D721Med (cell line): ENCODE data around the gene NOL4L.

ENCODE experiments used
- DNase-seq: peaks from one replicate; pipeline ENCODE4 v3.0.0; 2011; ENCODE audit warnings: low spot score; ENCODE audit not compliant: insufficient read length
- FAIRE-seq: peaks from 2 replicates; lab custom pipeline; 2011; peaks lifted over from hg19 to GRCh38; lab: Jason Lieb, UNC
- TF ChIP-seq, protein P1 (sequence below): IDR thresholded peaks from 2 replicates; pipeline ENCODE4 v1.5.1; 2012; ENCODE audit warnings: mild to moderate bottlenecking, control low read depth; ENCODE audit not compliant: insufficient read depth; ENCODE audit errors: missing control alignments

Gene NOL4L

DNA sequence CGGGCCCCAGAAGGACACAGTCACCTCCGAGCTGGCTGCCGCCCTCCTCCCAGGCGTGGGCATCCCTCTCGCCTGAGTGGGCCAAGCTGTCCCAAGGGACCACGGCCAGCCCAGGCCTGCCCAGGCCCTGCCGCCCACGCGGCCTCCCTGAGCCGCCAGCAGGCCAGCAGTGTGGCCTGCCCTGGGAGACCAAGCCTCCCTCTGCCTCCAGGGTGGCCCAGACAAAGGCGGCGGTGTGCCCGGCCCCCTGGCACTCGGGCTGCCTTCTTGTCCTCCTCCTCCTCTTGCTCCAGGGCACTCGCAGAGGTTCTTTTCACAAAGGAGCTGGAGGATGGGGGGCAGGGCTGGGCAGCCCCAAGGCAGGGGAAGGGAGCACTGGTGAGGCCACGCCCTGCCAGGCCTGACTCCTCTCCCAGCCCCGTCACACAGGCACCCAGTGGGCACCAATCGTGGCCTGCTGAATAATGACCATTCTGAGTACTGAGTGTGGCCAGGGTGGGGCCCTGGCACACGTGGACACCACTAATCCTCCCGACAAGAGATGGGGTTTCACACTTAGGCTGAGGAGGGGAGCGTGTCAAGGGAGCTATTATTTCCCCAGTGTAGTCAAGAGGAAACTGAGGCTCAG is 25.3 kb downstream of the NOL4L start:
- TF ChIP-seq, protein P1, sequence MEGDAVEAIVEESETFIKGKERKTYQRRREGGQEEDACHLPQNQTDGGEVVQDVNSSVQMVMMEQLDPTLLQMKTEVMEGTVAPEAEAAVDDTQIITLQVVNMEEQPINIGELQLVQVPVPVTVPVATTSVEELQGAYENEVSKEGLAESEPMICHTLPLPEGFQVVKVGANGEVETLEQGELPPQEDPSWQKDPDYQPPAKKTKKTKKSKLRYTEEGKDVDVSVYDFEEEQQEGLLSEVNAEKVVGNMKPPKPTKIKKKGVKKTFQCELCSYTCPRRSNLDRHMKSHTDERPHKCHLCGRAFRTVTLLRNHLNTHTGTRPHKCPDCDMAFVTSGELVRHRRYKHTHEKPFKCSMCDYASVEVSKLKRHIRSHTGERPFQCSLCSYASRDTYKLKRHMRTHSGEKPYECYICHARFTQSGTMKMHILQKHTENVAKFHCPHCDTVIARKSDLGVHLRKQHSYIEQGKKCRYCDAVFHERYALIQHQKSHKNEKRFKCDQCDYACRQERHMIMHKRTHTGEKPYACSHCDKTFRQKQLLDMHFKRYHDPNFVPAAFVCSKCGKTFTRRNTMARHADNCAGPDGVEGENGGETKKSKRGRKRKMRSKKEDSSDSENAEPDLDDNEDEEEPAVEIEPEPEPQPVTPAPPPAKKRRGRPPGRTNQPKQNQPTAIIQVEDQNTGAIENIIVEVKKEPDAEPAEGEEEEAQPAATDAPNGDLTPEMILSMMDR = no peak
- DNase-seq (no peak), FAIRE-seq (no peak)

DNA sequence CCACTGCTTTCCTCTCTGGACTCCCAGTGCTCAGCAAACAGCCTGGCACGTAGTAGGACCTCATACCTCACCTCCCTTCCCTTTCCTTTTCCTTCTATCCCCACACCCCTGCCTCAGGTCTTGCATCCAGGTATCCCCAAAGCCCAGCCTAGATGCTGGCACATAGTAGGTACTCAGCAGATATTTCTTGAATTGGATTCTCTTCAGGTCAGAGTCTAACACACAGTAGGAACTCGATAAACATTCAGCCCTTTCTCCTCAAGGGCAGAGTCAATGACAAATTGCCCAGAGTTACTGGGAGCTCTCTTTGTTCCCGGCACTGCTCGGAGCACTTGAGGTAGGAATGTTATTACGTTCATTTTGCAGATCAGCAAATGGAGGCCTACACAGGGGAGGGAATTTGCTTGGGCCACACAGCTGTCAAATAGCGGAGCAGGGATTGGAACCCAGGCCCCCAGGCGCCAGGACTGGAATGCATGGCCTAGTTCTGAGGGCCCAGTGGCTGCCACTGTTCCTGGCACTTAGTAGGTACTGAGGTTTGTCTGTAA is 25.9 kb downstream of the NOL4L start:
- DNase-seq = no peak
- TF ChIP-seq, protein P1 = no peak
- FAIRE-seq = no peak

DNA sequence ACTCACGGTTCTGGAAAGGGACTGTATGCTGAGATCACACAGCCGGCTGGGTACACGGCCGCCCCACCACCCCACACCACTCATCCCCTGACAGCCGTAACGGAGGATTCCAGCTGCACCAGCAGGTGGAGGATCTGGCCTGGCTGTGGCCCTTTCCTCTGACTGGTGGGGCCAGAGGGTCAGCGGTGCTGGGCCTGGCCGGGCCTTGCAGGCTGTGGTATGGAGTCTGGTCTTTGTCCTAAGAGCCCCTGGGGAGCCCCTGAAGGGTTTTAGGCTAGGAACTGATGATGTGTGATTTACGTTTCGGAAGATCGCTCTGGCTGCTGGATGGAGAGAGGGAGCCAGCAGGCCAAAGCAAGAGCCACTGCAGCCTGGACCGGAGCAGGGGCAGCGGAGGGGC is 26.6 kb downstream of the NOL4L start:
- DNase-seq (no peak), FAIRE-seq (no peak)
- TF ChIP-seq, protein P1 = no peak

DNA sequence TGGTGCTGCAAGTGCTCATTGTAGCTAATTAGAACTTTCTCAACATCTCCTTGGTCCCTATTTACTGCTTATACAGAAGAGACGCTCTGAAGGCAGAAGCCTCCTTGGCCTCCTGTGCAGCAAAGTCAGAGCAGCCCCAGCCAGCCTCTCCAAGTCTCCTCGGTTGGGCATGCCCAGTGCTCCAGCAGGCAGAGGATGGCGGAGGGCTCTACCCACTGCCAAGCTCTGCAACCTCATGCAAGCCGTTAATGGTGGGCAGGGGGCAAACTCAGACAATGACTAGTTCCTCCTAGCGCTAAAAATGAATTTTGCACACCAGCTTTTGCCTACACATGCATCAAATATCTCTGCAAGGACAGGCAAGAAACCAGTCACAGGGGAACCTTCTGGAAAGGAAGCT is 27.8 kb downstream of the NOL4L start:
- FAIRE-seq (no peak), DNase-seq (no peak)
- TF ChIP-seq, protein P1 = no peak

DNA sequence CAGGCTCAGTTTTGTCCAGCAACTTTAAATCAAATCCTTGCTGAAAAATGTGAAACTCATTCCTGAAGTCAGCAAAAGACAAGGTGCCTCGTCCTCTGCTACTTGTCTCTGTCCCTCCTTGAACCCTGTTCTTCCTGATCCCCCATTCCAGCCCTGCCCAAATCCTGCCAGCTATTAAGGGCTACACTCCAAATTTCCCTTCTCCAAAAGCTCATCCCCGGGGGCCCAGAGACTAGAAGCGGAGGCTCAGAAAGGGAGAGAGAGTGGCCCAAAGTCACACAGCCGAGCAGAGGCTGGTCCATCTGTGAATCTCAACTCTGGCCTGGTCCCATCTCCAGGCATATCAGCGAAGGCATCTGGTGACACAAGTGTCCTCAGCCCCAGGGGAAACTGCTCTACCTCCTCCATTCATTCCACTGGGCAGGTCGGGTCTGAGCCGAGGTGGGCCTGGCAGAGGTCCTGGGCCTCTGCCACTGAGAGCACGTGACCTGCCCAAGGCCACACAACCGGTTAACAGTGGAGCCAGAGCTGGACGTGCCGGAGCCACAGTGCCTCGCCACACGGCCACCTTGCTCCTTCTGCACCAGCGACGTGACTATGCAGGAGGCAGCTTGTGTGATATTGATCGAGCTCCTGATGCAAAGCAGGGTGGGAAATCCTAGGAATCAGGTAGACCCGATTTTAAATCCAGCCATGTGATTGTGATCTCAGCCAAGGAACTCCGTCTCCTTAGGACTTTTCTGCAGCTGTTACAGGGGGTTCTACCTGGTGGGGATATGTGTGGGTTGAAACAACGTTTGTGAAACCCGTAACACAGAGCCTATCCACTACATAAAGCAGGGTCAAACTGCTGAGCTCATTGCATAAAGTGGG is 28.6 kb downstream of the NOL4L start:
- DNase-seq (no peak), FAIRE-seq (no peak)
- TF ChIP-seq, protein P1 = no peak

DNA sequence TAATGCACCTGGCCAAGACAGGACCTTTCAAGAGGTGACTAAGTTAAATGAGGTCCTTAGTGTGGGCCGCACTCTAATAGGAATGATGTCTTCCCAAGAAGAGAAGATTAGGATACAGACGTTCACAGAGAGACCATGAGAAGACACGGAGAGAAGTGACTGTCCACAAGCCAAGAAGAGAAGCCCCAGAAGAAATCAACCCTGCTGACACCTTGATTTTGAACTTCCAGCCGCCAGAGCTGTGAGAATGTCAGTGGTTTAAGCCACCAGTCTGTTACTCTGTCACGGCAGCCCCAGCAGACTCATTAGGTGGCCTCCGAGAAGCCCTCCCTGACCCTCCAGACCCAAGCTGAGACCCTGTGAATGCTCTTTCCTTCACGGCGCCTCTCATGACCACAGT is 29.5 kb downstream of the NOL4L start:
- TF ChIP-seq, protein P1 = no peak
- DNase-seq = no peak
- no peak for FAIRE-seq

DNA sequence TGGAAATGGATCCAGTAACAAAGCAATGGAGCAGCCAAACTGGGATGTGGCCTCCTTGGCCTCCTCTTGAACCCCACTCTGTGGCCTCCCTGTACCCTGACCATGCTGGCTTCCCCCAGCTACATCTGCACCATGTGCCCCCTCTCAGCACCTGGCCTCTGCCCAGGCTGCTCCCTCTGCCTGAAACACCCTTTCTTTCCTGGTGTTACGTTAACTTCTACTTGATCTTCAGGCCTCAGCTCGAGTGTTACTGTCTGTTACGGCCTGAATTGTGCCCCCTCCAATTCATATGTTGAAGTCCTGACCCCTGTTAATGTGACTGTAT is 30.2 kb downstream of the NOL4L start:
- no peak for FAIRE-seq

More for the DNA sequence above, 30.2 kb downstream of the NOL4L start:
- TF ChIP-seq, protein P1 = no peak
- no peak for DNase-seq
